GM21447 (cell line): ENCODE data around the gene RMDN2.

ENCODE experiments used
- ATAC-seq: cut with Tn5 transposase; IDR thresholded peaks from one replicate; pipeline ENCODE4 v1.9.1; 2021; ENCODE audit not compliant: unreplicated experiment

The RMDN2 gene

DNA sequence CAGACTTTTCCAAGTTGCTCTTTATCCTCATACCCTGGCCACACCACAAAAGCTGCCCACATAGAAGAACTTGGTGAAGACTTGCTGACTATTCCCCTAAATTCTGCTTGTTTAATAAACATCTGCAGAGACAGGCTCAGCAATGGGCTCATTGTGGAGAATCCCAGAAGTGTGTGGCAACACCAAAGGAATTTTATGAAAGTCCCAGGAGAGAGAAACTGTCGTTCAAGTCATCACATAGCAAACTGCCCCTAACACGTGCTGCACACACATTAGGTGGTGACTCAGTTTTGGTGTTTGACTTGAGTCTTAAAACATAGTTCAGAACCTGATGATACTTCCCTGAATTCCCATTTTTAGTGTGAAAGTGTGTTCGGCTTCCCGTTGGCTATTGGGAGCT is 112.2 kb downstream of the RMDN2 start:
- ATAC-seq, result peak; percentile 6

DNA sequence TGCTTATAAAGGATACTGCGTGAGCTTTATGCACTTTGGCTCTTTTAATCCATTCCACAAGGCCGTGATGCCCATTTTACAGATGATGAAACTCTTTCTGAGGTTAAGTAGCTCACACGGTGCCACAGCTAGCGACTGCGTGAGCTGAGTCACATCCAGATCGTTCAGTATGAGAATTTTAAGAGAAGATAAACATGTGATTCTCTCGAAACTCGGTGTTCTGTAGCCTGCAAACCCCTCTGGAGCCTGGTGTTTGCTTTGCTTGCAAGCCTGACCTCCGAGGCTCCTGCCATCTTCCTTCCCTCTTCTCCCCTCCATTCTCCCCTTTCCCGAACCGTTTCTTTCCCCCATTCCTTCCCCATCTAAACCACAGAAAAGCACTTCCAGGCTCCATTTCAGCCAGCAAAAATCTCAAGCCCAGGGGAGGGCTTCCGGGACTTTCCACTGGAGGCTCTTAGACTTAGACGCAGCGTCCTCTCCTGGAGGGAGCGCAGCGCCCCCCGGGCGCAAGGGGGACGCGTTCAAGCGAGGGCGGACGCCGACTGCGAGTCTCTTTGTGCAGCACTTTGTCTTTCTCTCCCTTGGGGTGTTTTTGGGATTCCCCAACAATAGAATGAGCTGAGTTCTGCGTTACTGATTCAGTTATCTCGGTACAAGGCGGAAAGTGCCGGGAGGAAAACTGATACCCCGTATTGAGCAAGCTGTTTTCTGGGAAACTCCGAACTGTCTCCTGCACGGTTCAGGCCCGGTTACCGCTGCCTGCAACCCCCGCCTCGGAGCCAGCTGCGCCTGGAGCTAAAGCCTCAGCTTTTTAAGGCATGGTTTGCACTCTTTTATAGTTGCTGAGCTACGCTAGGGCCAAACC is 112.9 kb downstream of the RMDN2 start:
- peak; percentile 81 for ATAC-seq

DNA sequence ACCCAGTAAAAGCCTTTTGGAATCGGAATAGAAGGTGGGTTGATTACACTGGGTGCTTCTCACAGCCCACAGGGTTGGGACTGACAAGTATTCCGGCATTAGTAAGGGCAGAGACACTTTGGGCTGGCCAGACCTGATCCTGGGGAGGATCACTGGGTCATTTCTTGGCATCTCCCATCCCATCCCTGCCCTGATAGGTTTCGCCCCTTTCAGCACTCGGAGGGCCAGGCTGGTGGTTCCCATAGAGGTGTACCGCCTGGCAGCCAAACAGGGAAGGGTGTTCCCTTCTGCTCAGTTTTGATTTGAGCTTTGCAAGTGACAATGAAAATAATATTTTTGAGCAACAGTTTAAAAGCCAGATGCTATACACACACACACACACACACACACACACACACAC is 113.6 kb downstream of the RMDN2 start:
- ATAC-seq, result no peak

DNA sequence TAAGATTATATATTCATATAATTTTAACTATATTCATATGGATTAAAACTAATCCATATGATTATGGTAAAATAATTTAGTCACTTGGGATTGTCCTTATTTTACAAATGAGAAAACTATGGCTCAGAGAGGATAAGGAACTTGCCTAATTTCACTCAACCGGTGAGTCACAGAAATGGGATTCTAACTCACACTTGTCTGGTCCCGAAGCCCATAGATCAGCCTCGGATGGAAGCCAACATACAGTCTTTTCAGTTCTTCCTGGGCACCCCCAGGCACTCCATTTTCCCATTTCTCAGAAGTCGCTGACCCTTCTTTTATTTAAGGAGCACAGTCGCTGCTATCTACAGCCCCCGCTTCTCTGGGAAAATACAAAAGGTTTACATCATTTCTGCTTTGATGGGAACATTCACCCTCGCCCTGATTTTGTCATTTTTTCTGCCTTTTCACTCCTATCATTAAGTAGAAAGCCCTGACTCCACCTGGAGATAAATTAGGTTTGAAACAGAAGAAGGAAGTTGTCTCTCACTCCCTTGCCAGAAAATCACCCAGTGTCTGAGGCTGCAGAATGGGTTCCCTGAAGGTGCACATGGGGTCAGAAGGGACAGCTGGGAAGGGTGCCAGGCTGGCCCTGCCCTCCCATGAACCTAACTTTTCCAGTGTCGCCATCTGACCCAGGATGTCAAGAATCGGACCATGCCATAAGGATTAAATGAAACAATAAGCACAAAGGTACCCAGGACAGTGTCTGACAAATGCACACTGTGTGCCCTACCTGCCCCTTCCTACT is 114.2 kb downstream of the RMDN2 start:
- no peak for ATAC-seq

DNA sequence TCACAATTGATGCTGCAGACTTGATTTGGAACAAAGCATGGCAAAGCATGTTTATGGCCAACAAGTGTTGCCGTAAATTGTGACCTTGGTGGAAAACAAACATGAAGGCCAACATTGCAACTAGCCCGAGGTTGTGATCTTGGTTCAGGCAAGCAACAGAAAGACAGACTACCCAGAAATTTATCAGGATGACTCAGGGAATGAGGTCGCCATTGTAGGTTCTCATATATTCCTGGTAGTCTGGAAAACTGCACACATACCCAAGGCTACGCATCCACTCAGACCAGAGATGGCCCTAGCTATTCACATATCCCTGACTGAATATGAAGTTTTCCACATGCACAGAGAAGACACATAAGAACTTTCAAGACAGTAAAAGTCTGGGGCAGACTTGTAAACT is 120.7 kb downstream of the RMDN2 start:
- no peak for ATAC-seq

DNA sequence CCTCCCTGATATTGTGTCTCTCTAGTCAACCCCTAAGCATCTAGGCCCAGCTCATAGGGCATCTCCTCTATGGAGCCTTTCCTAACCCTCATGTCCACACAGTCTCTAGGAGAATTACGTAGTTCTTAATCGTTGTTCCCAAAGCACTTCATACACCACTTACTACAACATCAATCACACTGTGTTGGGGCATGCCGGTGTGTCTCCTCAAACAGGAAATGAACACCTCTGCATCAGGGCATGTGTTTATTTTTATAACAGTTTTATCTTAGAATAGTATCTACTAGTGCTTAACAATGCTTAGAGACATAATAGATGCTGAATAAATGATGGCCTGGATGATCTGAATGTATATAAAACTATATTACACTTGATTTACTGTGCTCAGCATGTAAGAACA is 131.1 kb downstream of the RMDN2 start:
- no peak for ATAC-seq

DNA sequence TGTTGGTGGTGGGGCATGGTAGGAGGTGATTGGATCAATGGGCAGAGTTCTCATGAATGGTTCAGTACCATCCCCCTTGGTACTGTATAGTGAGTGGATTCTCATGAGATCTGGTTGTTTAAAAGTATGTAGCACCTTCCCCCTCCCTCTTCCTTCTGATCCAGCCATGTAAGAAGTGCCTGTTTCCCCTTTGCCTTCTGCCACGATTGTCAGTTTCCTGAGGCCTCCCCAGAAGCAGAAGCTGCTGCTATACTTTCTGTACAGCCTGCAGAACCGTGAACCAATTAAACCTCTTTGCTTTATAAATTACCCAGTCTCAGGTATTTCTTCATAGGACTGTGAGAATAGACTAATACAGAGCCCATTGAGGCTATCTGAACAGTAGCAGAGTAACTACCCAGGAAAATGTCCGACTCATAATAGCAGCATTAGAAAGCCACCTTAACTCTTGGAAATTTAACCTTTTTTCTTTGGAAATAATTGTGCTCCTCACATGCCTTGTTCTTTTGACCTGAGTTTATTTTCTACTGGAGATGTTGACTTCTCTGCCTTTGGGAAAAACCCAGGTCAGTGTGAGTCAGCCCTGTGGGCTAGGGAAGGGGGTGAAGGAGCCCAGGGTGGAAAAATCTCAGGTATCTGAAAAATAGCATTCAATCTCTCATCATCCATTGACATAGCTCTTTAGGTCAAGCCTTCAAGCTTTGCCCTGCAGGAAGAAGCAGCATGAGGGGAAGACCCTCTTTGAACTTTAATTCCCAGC is 132.7 kb downstream of the RMDN2 start:
- ATAC-seq, result no peak

DNA sequence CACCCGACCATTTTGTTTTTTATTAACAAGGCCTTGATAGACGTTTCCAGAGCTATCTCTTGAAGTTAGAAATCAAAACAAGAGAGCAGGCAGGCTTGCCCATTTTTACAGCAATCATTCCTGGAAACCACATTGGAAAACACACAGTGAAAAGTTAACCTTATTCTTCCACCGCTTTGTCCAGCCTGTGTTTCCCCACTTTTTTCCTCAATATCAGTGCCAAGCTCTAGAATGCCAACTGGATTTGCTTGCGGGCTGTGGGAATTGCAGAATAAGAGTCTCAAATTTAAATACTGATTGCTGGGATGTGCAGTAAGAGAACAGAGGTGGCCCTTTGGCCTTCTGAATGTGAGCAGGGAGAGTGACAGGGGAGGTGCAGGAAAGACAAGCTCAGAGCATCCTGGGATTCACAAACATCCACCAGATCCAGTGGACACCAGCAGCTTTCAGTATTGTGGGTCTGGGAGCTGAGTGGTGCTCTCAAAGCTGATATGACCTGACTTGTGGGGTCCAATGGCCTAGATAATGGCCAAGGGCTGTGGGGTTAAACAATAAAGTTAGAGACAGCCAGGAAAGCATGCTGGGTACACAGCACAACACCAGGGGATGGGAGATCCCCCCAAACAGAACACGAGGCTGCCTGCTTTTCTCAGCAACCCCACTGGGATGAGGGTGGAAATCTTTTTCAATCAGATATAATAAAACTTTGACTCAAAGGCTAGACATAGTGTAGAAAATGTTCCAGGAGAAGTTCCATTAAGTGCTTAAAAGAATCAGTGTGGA is 135.3 kb downstream of the RMDN2 start:
- no peak for ATAC-seq

DNA sequence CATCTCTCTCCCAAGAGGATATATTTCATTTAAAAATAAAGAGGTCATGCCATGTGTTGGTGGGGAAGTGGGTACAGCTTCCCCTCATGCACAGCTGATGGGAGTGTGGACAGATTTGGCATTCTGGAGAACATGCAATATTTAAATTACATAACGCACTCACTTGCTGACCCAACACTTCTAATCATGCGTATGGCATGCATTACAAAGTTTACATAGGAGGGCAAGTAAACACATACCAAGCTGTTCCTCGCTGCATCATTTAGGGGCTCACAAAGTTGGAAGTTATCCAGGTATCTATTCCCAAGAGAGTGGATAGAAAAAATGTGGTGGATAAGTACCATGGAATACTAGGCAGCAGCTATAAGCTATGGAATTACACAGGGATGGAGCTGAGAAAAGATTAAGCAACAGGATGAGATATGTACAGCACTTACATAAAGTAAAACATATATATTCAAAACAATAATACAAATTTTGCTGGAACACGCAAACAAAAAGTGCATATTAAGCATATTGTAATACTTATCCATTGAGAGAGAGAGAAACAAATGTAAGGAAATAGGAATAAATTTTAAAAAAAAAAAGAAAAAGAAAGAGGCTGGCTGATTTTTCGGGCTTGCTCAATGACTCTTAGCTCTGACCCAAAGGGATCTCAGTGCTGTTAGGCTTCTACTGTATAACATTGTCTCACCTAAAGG is 139.9 kb downstream of the RMDN2 start:
- no peak for ATAC-seq

DNA sequence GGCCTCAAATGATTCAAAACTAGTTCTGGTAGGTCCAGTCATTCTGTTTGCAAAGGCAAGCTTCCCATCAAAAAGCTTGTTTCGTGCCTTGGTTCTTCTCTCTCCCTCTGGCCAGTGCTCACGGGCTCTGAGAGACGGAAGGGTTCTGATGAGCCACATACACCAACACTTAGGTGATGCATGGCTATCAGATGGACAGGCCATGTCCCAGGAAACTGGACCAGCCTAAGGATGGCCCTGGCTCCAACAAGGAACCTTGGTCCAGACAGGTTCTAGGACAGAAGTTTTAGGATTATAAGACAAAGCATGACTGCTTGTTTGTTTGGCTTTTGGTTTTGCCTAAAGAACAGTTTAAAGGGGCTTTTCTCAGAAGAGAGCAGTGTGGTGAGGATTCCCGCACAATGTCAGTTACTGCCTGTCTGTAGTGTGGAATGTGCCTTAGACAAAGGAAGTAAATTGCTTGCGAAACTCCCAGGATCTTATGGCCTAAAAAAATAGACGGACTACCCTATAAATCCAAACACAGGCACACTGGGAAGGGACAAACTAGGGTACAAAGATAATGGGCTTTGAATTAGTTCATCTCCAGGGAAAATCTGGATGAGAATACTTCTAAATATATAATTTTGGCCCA is 140.5 kb downstream of the RMDN2 start:
- ATAC-seq, result no peak

DNA sequence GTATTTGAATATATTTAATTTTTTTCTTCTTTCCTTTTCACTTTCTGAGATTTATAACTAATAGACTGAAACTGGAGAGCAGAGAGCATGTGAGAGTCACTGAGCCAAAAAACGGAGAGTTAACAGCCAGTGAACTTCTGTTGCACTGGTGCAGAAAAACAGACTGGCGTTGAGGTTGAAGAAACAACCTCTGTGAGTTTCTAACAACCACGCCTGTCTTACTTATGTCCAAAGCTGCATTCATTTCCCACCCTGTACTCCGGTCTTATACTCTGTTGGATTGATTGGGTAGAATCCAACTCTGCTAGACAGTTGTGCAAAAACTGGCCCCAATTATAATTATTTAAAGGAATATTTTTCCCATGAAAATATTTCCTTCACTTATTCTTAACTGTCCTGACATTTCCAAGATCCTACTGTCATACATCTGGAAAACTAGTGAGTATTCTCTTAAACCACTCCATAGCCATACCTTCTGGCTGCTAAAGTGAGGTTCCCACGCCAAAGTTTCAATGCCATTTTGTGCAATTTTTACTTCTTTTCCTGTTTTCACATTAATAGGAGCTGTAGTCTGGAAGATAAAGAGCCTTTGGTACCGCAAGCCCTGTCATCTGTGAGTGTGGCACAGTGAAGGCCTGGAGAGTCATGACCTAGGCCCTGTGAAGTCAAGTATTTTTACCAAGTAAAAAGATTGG is 141.5 kb downstream of the RMDN2 start:
- ATAC-seq, result no peak
